Cardiac muscle cell (in vitro differentiated cells and primary cell): Measurements from ENCODE around the gene FBH1. TPM values are rescaled to one million over a fixed set of nuclear protein-coding genes. Genes with fewer than 3 reads are reported as not detected.

ENCODE experiments used
- DNase-seq, 2 donors: peaks; one replicate each; pipeline versions ENCODE4 v3.0.0 to v3.0.0-alpha.2; 2010 to 2017; ENCODE audit warnings: low read depth in 1 of 2, low spot score in 1 of 2
- H3K27ac ChIP-seq: fragments of 200-600 bp; sonication (generic); 2 replicates; pipeline ENCODE4 v1.5.1; 2016
- H3K27me3 ChIP-seq: fragments of 200-600 bp; sonication (generic); 2 replicates; pipeline ENCODE4 v1.6.0; 2016; ENCODE audit warnings: control low read depth
- H3K36me3 ChIP-seq: fragments of 200-600 bp; sonication (generic); 2 replicates; pipeline ENCODE4 v1.5.1; 2016; ENCODE audit warnings: control low read depth
- H3K4me1 ChIP-seq: fragments of 200-600 bp; sonication (generic); 2 replicates; pipeline ENCODE4 v1.8.1; 2017; ENCODE audit warnings: low read depth, mild to moderate bottlenecking, mixed run types
- H3K4me3 ChIP-seq: fragments of 200-600 bp; sonication (generic); 2 replicates; pipeline ENCODE4 v1.5.1; 2016; ENCODE audit warnings: mild to moderate bottlenecking
- H3K9me3 ChIP-seq: fragments of 200-600 bp; sonication (generic); 2 replicates; pipeline ENCODE4 v1.5.1; 2017; ENCODE audit warnings: low read depth, mild to moderate bottlenecking, control low read depth
- polyA plus RNA-seq: library from polyadenylated mRNA; unstranded; fragments of >200 nt; fragmentation: Nextera tagmentation; extraction: Ambion mirVana; gene quantifications from 2 replicates; pipeline ENCODE4 v1.2.1, GENCODE V29; 2016
- total RNA-seq: library from RNA; depleted of rRNA; stranded (reverse); fragments of >200 nt; gene quantifications from 2 replicates; pipeline ENCODE4 v1.2.3, GENCODE V29; 2016
- TF ChIP-seq, protein P1 (sequence below): IDR thresholded peaks from 2 replicates; pipeline ENCODE4 v1.5.1; 2012; ENCODE audit warnings: low read depth, mild to moderate bottlenecking, low read length

FBH1 gene
- total and polyA plus RNA-seq, 2 experiments from 2014 or later, result 185 to 196 TPM

GRCh38 chr10:5930272-5930671 lies 40.2 kb downstream of the FBH1 start:
- H3K27ac ChIP-seq, result no peak overlapping the region
- H3K36me3 ChIP-seq, result peaks cover 75% of the 10 kb centered on the region
- H3K4me1 ChIP-seq, result peaks cover 5% of the 10 kb centered on the region
- H3K4me3 ChIP-seq, result no peak overlapping the region
- no peaks in the 10 kb centered on the region for H3K9me3 ChIP-seq
- no peaks in the 10 kb centered on the region for H3K27me3 ChIP-seq
- DNase-seq, result no peak
- TF ChIP-seq, protein P1, sequence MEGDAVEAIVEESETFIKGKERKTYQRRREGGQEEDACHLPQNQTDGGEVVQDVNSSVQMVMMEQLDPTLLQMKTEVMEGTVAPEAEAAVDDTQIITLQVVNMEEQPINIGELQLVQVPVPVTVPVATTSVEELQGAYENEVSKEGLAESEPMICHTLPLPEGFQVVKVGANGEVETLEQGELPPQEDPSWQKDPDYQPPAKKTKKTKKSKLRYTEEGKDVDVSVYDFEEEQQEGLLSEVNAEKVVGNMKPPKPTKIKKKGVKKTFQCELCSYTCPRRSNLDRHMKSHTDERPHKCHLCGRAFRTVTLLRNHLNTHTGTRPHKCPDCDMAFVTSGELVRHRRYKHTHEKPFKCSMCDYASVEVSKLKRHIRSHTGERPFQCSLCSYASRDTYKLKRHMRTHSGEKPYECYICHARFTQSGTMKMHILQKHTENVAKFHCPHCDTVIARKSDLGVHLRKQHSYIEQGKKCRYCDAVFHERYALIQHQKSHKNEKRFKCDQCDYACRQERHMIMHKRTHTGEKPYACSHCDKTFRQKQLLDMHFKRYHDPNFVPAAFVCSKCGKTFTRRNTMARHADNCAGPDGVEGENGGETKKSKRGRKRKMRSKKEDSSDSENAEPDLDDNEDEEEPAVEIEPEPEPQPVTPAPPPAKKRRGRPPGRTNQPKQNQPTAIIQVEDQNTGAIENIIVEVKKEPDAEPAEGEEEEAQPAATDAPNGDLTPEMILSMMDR, result no peak

DNA sequence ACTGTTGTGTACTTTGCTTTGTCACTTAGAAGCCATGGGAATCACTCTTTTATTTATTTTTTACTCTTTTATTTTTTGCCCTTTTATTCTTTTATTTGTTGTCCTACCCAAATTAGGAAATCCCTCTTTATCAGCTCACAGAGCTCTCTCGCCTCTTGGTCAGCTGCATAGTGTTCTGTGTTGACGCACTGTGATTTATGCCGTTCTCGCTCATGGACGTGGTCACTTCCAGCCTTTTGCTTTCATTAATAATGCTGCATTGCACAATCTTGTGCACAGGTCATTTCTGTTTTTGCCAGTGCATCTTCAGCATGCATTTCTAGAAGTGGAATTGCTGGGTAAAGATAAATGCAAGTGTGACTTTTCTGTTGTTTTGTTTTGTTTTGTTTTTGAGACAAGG lies 42.3 kb downstream of the FBH1 start:
- no peaks in the 10 kb centered on the region for H3K27me3 ChIP-seq
- H3K4me3 ChIP-seq, result no peak overlapping the region
- H3K27ac ChIP-seq, result no peak overlapping the region
- no peaks in the 10 kb centered on the region for H3K9me3 ChIP-seq
- DNase-seq, result peak in 1 of 2 donors; percentile 46
- peaks cover 5% of the 10 kb centered on the region for H3K4me1 ChIP-seq
- TF ChIP-seq, protein P1, result no peak
- H3K36me3 ChIP-seq, result peaks cover 69% of the 10 kb centered on the region

DNA sequence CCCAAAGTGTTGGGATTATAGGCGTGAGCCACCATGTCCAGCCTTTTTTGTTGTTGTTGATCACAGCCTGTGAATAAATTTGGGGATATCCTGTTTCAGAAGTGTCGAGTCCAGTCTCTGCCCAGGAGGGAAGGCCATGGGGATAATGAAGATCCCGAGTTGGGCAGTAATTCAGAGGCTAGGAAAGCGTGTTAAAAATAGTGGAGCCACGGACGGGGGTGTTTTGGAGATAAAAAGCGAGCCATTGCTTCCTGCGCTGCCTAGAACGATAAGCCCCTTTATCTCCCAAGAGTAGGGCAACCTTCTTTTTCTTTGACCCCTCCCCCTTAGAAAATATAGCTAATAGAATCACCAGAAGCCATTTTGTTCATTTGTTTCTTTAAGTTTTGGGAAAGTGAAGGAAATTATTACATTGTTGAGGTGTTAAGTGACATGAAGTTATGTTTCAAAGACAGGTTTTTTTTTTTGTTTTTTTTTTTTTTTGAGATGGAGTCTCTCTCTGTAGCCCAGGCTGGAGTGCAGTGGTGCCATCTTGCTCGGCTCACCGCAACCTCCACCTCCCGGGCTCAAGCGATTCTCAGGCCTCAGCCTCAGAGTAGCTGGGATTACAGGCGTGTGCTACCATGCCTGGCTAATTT lies 44.0 kb downstream of the FBH1 start:
- no peak for DNase-seq
- Histone ChIP-seq H3K4me1 (peaks cover 5% of the 10 kb centered on the region), H3K9me3 (no peaks in the 10 kb centered on the region), H3K36me3 (peaks cover 70% of the 10 kb centered on the region), H3K27me3 (no peaks in the 10 kb centered on the region), H3K4me3 (no peak overlapping the region), H3K27ac (peak overlapping the region; percentile 43)
- TF ChIP-seq, protein P1, result no peak

DNA sequence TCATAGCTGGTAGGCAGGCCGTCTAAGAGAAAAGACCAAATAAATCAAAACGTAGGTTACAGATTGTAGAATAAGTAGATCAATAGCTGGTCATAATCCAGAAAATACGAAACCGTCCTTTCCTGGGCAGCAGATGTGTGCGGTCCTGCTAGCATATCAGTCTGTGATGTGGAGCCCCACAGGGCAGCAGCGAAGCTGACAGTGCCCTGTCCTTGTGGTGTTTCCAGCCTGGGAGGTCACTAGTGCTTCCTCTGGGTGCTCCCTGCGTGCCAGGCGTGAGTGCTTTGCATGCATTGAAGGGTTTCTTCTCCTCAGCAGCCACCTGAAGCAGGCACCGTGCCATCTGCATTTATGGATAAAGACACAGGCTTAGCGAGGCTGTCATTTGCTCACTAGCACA lies 45.6 kb downstream of the FBH1 start:
- Histone ChIP-seq H3K36me3 (peaks cover 54% of the 10 kb centered on the region), H3K27me3 (no peaks in the 10 kb centered on the region), H3K27ac (peak overlapping the region; percentile 49), H3K4me1 (peaks cover 5% of the 10 kb centered on the region), H3K9me3 (no peaks in the 10 kb centered on the region), H3K4me3 (no peak overlapping the region)
- TF ChIP-seq, protein P1, result no peak
- DNase-seq, result no peak

- no peaks in the 10 kb centered on the region for H3K9me3 ChIP-seq
- H3K4me3 ChIP-seq, result no peak overlapping the region
- peaks cover 40% of the 10 kb centered on the region for H3K36me3 ChIP-seq
Measured at GRCh38 chr10:5937016-5937415, 47.0 kb downstream of the FBH1 start.

More at GRCh38 chr10:5937016-5937415, 47.0 kb downstream of the FBH1 start:
- TF ChIP-seq, protein P1, result no peak
- no peaks in the 10 kb centered on the region for H3K27me3 ChIP-seq
- peaks cover 5% of the 10 kb centered on the region for H3K4me1 ChIP-seq
- no peak for DNase-seq
- H3K27ac ChIP-seq, result peak overlapping the region; percentile 49
